ENCODE results near the gene OTUD4.
"Not testable (repeated sequence)": the region's sequence is repeated elsewhere in the genome, so short reads cannot be mapped to it uniquely, and the experiment has no call there.

OTUD4 gene

GRCh38 chr4:145179861-145180297 is 510 bp downstream of the OTUD4 start:
- H3K9me3 ChIP-seq (ENCODE audit: control insufficient read depth, insufficient read depth, low read depth, low read length); CTCF ChIA-PET; POLR2A ChIA-PET; H3K36me3 ChIP-seq (ENCODE audit: control insufficient read depth in 2 of 2, insufficient read depth in 1 of 2, low read length in 2 of 2); H3K4me1 ChIP-seq (ENCODE audit: control insufficient read depth, insufficient read depth, low read length): not testable (repeated sequence)
- Histone ChIP-seq H3K27ac (ENCODE audit: extremely low read depth, low read depth, low read length) (peak overlapping the region; percentile 73), H3K4me3 (ENCODE audit: low read depth, low read length) (peak overlapping the region; percentile 66)

- Histone ChIP-seq H3K27ac (ENCODE audit: extremely low read depth, low read depth, low read length) (peak overlapping the region; percentile 73; the same call in 1 of the 2 replicates), H3K9me3 (ENCODE audit: control insufficient read depth, insufficient read depth, low read depth, low read length) (no peaks in the 10 kb centered on the region), H3K36me3 (ENCODE audit: control insufficient read depth in 2 of 2, insufficient read depth in 1 of 2, low read length in 2 of 2) (peaks cover under 1 to 4% of the 10 kb centered on the region in 2 experiments; a peak in 2 of 3 replicates), H3K4me3 (ENCODE audit: low read depth, low read length) (peak overlapping the region; percentile 66), H3K4me1 (ENCODE audit: control insufficient read depth, insufficient read depth, low read length) (no peaks in the 10 kb centered on the region; the same call in 1 of the 2 replicates)
- CTCF ChIA-PET: no interaction called here
- TF ChIP-seq ZNF335 (tag by site-specific recombination; conservative IDR thresholded peaks at IDR 0.05) (peak; percentile 24), ZNF561 (tag by site-specific recombination; IDR thresholded peaks at IDR 0.05; ENCODE audit: borderline replicate concordance) (0 out of 2 replicates have a peak, but pooled peaks have one; percentile 49), EGR2 (tag by site-specific recombination; IDR thresholded peaks at IDR 0.05; ENCODE audit: low read depth) (0 out of 2 replicates have a peak, but pooled peaks have one; percentile 15), ZNF670 (tag by site-specific recombination; IDR thresholded peaks at IDR 0.05; ENCODE audit: low read depth) (no peak), ZXDB (tag by site-specific recombination; IDR thresholded peaks at IDR 0.05) (no peak), ZFHX2 (tag by site-specific recombination; conservative IDR thresholded peaks at IDR 0.05) (0 out of 2 replicates have a peak, but pooled peaks have one; percentile 35), ZNF629 (tag by site-specific recombination; IDR thresholded peaks at IDR 0.05) (peak; percentile 35; the same call in 1 of the 2 replicates), SP3 (tag by site-specific recombination; IDR thresholded peaks at IDR 0.05) (0 out of 2 replicates have a peak, but pooled peaks have one; percentile 25), ZBTB8A (tag by site-specific recombination; IDR thresholded peaks at IDR 0.05) (peak; percentile 77), GLIS2 (tag by site-specific recombination; IDR thresholded peaks at IDR 0.05) (peak; percentile 46), ZNF354C (tag by site-specific recombination; IDR thresholded peaks at IDR 0.05; ENCODE audit: borderline replicate concordance, low read depth) (no peak), SP7 (tag by site-specific recombination; IDR thresholded peaks at IDR 0.05) (peak; percentile 28; the same call in 1 of the 2 replicates), SP2 (tag by site-specific recombination; IDR thresholded peaks at IDR 0.05) (peak; percentile 33; the same call in 1 of the 2 replicates), ZBTB20 (tag by site-specific recombination; IDR thresholded peaks at IDR 0.05) (peak; percentile 67; the same call in 1 of the 2 replicates), REPIN1 (tag by site-specific recombination; IDR thresholded peaks at IDR 0.05; ENCODE audit: low read depth) (no peak), ZNF600 (tag by site-specific recombination; IDR thresholded peaks at IDR 0.05) (peak; percentile 45; the same call in 1 of the 2 replicates), GLIS1 (tag by site-specific recombination; IDR thresholded peaks at IDR 0.05) (0 out of 2 replicates have a peak, but pooled peaks have one; percentile 11)
- TF ChIP-seq, protein P1, sequence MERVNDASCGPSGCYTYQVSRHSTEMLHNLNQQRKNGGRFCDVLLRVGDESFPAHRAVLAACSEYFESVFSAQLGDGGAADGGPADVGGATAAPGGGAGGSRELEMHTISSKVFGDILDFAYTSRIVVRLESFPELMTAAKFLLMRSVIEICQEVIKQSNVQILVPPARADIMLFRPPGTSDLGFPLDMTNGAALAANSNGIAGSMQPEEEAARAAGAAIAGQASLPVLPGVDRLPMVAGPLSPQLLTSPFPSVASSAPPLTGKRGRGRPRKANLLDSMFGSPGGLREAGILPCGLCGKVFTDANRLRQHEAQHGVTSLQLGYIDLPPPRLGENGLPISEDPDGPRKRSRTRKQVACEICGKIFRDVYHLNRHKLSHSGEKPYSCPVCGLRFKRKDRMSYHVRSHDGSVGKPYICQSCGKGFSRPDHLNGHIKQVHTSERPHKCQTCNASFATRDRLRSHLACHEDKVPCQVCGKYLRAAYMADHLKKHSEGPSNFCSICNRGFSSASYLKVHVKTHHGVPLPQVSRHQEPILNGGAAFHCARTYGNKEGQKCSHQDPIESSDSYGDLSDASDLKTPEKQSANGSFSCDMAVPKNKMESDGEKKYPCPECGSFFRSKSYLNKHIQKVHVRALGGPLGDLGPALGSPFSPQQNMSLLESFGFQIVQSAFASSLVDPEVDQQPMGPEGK (tag by site-specific recombination; IDR thresholded peaks at IDR 0.05): peak; percentile 13; the same call in 1 of the 2 replicates
- POLR2A ChIA-PET: no interaction called here
Observed at GRCh38 chr4:145179281-145179860, 1.0 kb downstream of the OTUD4 start.

DNA sequence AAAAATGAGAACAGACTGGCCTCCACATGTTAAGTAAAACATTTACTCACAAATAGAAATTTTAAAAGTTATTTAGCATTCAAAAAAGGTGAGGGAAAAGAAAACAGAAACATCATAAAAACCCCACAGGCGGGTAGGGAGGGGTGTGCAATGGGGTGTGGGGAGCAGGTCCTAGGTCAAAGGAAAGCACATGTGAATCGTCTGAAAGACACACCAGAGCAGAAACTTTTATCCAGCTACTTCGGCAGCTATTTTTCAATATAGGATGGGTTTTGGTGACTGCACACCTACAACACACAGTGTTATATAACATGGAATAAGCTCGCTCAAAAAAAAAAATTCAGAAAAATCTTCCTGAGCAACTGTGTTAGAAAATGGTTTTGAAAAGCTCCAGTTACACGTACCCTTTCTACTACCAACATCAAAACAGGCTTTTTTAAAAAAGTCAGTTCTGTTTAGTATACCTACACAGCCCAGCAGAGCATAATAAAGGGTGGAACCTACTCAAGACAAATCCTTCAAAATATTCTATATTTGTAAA is 1.6 kb downstream of the OTUD4 start:
- no peaks in the 10 kb centered on the region; the same call in 1 of the 2 replicates for H3K4me1 ChIP-seq (ENCODE audit: control insufficient read depth, insufficient read depth, low read length)
- ChIA-PET CTCF (no interaction called here), POLR2A (no interaction called here)
- peak overlapping the region; percentile 66 for H3K4me3 ChIP-seq (ENCODE audit: low read depth, low read length)
- peak overlapping the region; percentile 44; the same call in 1 of the 2 replicates for H3K27ac ChIP-seq (ENCODE audit: extremely low read depth, low read depth, low read length)
- no peaks in the 10 kb centered on the region for H3K9me3 ChIP-seq (ENCODE audit: control insufficient read depth, insufficient read depth, low read depth, low read length)
- TF ChIP-seq ZNF501 (tag by site-specific recombination; IDR thresholded peaks at IDR 0.05) (no peak), GLIS2 (tag by site-specific recombination; IDR thresholded peaks at IDR 0.05) (no peak)
- peaks cover 6 to 9% of the 10 kb centered on the region in 2 experiments; a peak in 2 of 3 replicates for H3K36me3 ChIP-seq (ENCODE audit: control insufficient read depth in 2 of 2, insufficient read depth in 1 of 2, low read length in 2 of 2)
